IMR-90 (cell line): ENCODE results near the gene ANLN. TPM values are rescaled to one million over a fixed set of nuclear protein-coding genes. Genes with fewer than 3 reads are reported as not detected.

Source experiments
- ATAC-seq: fragments of 200-7000 bp; cut with Tn5 transposase; 2 replicates; pipeline ENCODE4 v1.9.1; 2020; ENCODE audit warnings: low read depth, mild to moderate bottlenecking, moderate library complexity
- BruUV-seq: library from RNA; stranded (reverse); fragments of 400-500 nt; replicated peaks from 2 replicates; lab custom pipeline; 2021; lab: Mats Ljungman, UMichigan
- CTCF ChIA-PET: fragments of 300-600 bp; formaldehyde crosslinking; extraction: SDS; loops from one replicate; lab custom pipeline; 2021; ENCODE audit warnings: antibody characterized with exemption; lab: Yijun Ruan, JAX
- POLR2A ChIA-PET: fragments of 300-600 bp; sonication (Branson Sonifier 250); formaldehyde crosslinking; loops from one replicate; lab custom pipeline; 2022; ENCODE audit warnings: antibody characterized with exemption; ENCODE audit not compliant: unreplicated experiment; lab: Charles Lee
- DNase-seq: peaks from one replicate; pipeline ENCODE4 v3.0.0; 2013
- H2AFZ ChIP-seq: replicated peaks from 2 replicates; pipeline ENCODE3; 2013; ENCODE audit warnings: low read length, mild to moderate bottlenecking; ENCODE audit not compliant: poor library complexity
- H2AK5ac ChIP-seq: 2 replicates; pipeline ENCODE4 v1.6.1; 2013; ENCODE audit warnings: low read depth, low read length, inconsistent platforms
- H2AK9ac ChIP-seq: replicated peaks from 2 replicates; pipeline ENCODE3; 2013; ENCODE audit warnings: mild to moderate bottlenecking, low read depth, low read length, moderate library complexity; ENCODE audit not compliant: poor library complexity
- H2BK120ac ChIP-seq: 2 replicates; pipeline ENCODE4 v1.6.1; 2013; ENCODE audit warnings: low read depth, low read length, inconsistent platforms
- H2BK15ac ChIP-seq: 3 replicates; pipeline ENCODE4 v1.6.1; 2013; ENCODE audit warnings: low read depth, low read length, inconsistent platforms
- H2BK20ac ChIP-seq: 2 replicates; pipeline ENCODE4 v1.6.1; 2013; ENCODE audit warnings: low read depth, mild to moderate bottlenecking, inconsistent platforms, low read length, moderate library complexity
- H2BK5ac ChIP-seq: 2 replicates; pipeline ENCODE4 v1.6.1; 2013; ENCODE audit warnings: mild to moderate bottlenecking, low read depth, low read length, inconsistent platforms; ENCODE audit not compliant: poor library complexity, severe bottlenecking
- H3K14ac ChIP-seq: replicated peaks from 2 replicates; pipeline ENCODE4 v1.6.1; 2013; ENCODE audit warnings: low read depth, low read length, inconsistent platforms
- H3K18ac ChIP-seq: 2 replicates; pipeline ENCODE4 v1.6.1; 2013; ENCODE audit warnings: low read depth, low read length, control low read depth
- H3K23ac ChIP-seq: 2 replicates; pipeline ENCODE4 v1.6.1; 2013; ENCODE audit warnings: low read depth, low read length, inconsistent platforms
- H3K27ac ChIP-seq: 2 replicates; pipeline ENCODE4 v1.5.1; 2013; ENCODE audit warnings: mild to moderate bottlenecking, control low read depth, low read length; ENCODE audit not compliant: insufficient read depth
- H3K27me3 ChIP-seq: 2 replicates; pipeline ENCODE4 v1.6.1; 2013; ENCODE audit warnings: low read length; ENCODE audit not compliant: control insufficient read depth, insufficient read depth
- H3K36me3 ChIP-seq: 2 replicates; pipeline ENCODE4 v1.6.1; 2013; ENCODE audit warnings: low read length, mixed read lengths; ENCODE audit not compliant: control insufficient read depth, insufficient read depth
- H3K4ac ChIP-seq: 2 replicates; pipeline ENCODE4 v1.6.1; 2013; ENCODE audit warnings: low read depth, low read length, inconsistent platforms
- H3K4me1 ChIP-seq: 2 replicates; pipeline ENCODE4 v1.6.1; 2013; ENCODE audit warnings: low read length, mixed read lengths; ENCODE audit not compliant: control insufficient read depth, insufficient read depth
- H3K4me2 ChIP-seq: 2 replicates; pipeline ENCODE4 v1.6.1; 2013; ENCODE audit warnings: low read depth, mild to moderate bottlenecking, control low read depth, low read length, moderate library complexity
- H3K4me3 ChIP-seq: 2 replicates; pipeline ENCODE4 v1.5.1; 2013; ENCODE audit warnings: low read depth, mild to moderate bottlenecking, control low read depth, low read length, moderate library complexity; ENCODE audit not compliant: insufficient read depth
- H3K56ac ChIP-seq: 2 replicates; pipeline ENCODE4 v1.6.1; 2013; ENCODE audit warnings: low read length, inconsistent platforms; ENCODE audit not compliant: insufficient read depth; ENCODE audit errors: extremely low read depth
- H3K79me1 ChIP-seq, 2 experiments: 2 replicates each; pipeline ENCODE4 v1.6.1; 2013; ENCODE audit warnings: low read length in 2 of 2, inconsistent platforms in 1 of 2, low read depth in 1 of 2
- H3K9ac ChIP-seq: 2 replicates; pipeline ENCODE4 v1.6.1; 2013; ENCODE audit warnings: low read depth, low read length, control low read depth
- H3K9me1 ChIP-seq: 2 replicates; pipeline ENCODE4 v1.6.1; 2013; ENCODE audit warnings: low read length, inconsistent platforms; ENCODE audit not compliant: insufficient read depth
- H3K9me3 ChIP-seq: 2 replicates; pipeline ENCODE4 v1.6.1; 2013; ENCODE audit warnings: low read length; ENCODE audit not compliant: control insufficient read depth, insufficient read depth
- H4K20me1 ChIP-seq: 2 replicates; pipeline ENCODE4 v1.6.1; 2013; ENCODE audit warnings: low read length, inconsistent platforms; ENCODE audit not compliant: insufficient read depth
- H4K5ac ChIP-seq: 2 replicates; pipeline ENCODE4 v1.6.1; 2013; ENCODE audit warnings: mild to moderate bottlenecking, low read depth, low read length, control low read depth
- H4K8ac ChIP-seq, 2 experiments: 2 replicates each; pipeline ENCODE4 v1.6.1; 2013; ENCODE audit warnings: low read depth in 2 of 2, low read length in 2 of 2, control low read depth in 1 of 2, inconsistent platforms in 1 of 2
- H4K91ac ChIP-seq: 2 replicates; pipeline ENCODE4 v1.6.1; 2013; ENCODE audit warnings: low read depth, low read length, inconsistent platforms; ENCODE audit not compliant: insufficient read depth
- BHLHE40 ChIP-seq: fragments of 150-350 bp; IDR thresholded peaks from 2 replicates; pipeline ENCODE4 v1.6.1; 2016; ENCODE audit warnings: mild to moderate bottlenecking, low read depth, low read length
- CEBPB ChIP-seq: IDR thresholded peaks from 2 replicates; pipeline ENCODE4 v1.6.1; 2012; ENCODE audit warnings: low read depth, low read length, improper control_type of control experiment
- CHD1 ChIP-seq: IDR thresholded peaks from 2 replicates; pipeline ENCODE4 v1.6.1; 2012; ENCODE audit warnings: low read depth, low read length, improper control_type of control experiment
- FOS ChIP-seq: fragments of 150-350 bp; IDR thresholded peaks from 2 replicates; pipeline ENCODE4 v1.6.1; 2016; ENCODE audit warnings: low read depth, low read length
- MAFK ChIP-seq: IDR thresholded peaks from 2 replicates; pipeline ENCODE4 v1.6.1; 2012; ENCODE audit warnings: low read depth, low read length, improper control_type of control experiment
- MAZ ChIP-seq: IDR thresholded peaks from 2 replicates; pipeline ENCODE4 v1.6.1; 2012; ENCODE audit warnings: low read depth, mild to moderate bottlenecking, low read length, improper control_type of control experiment, moderate library complexity, borderline replicate concordance
- MXI1 ChIP-seq: IDR thresholded peaks from 2 replicates; pipeline ENCODE4 v1.6.1; 2012; ENCODE audit warnings: low read depth, mild to moderate bottlenecking, low read length, moderate library complexity, borderline replicate concordance
- POLR2A ChIP-seq: IDR thresholded peaks from 2 replicates; pipeline ENCODE4 v1.6.1; 2012; ENCODE audit warnings: mild to moderate bottlenecking, low read depth, low read length
- RAD21 ChIP-seq: IDR thresholded peaks from 2 replicates; pipeline ENCODE4 v1.6.1; 2012; ENCODE audit warnings: low read length, improper control_type of control experiment
- RCOR1 ChIP-seq: IDR thresholded peaks from 2 replicates; pipeline ENCODE4 v1.6.1; 2012; ENCODE audit warnings: mild to moderate bottlenecking, low read length, improper control_type of control experiment; ENCODE audit not compliant: insufficient replicate concordance
- RFX5 ChIP-seq: IDR thresholded peaks from 2 replicates; pipeline ENCODE4 v1.8.0; 2012; ENCODE audit warnings: low read depth, mild to moderate bottlenecking, low read length, moderate library complexity
- WGBS, 2 experiments: methylation state at CpG; one replicate each; pipeline versions ENCODE4 v1.1.5 to v1.1.7; 2013; ENCODE audit warnings: missing lambda C conversion rate in 2 of 2; ENCODE audit not compliant: insufficient read length in 1 of 2; ENCODE audit errors: extremely low coverage in 2 of 2; 5-methylcytosine and 5-hydroxymethylcytosine counted together
- dilution Hi-C: fragments of 300-500 bp; cut with HindIII; formaldehyde crosslinking; loops from one replicate; pipeline ENCODE4 v1.14.3; 2018; ENCODE audit warnings: low sequenced_read_pairs; ENCODE audit not compliant: unreplicated experiment
- in situ Hi-C: fragments of 300-500 bp; cut with MboI; formaldehyde crosslinking; loops from 3 replicates; pipeline ENCODE4 v1.14.3; 2019; ENCODE audit warnings: low sequenced_read_pairs, inconsistent platforms, mixed read lengths
- intact Hi-C: fragments of 100-400 bp; cut with micrococcal nuclease; formaldehyde crosslinking; loops from 2 replicates; pipeline ENCODE4 v1.10.0; 2022
- polyA plus RNA-seq, 3 experiments: library from polyadenylated mRNA; depleted of rRNA; stranded (reverse); fragments of >200 nt; gene quantifications; 2 replicates each; pipeline ENCODE4 v1.2.3, GENCODE V29; 2012; ENCODE audit warnings: low replicate concordance in 1 of 3
- total RNA-seq: library from RNA; depleted of rRNA; stranded (reverse); fragments of >200 nt; gene quantifications from 2 replicates; pipeline ENCODE4 v1.2.3, GENCODE V29; 2012
- TF ChIP-seq, protein P1 (sequence below): fragments of 150-350 bp; IDR thresholded peaks from 2 replicates; pipeline ENCODE4 v1.6.1; 2016; ENCODE audit warnings: low read depth, mild to moderate bottlenecking, low read length, moderate library complexity, borderline replicate concordance
- TF ChIP-seq, protein P2 (sequence below): fragments of 150-350 bp; IDR thresholded peaks from 2 replicates; pipeline ENCODE4 v1.6.1; 2017; ENCODE audit warnings: mild to moderate bottlenecking, antibody characterized with exemption, low read length, low read depth
- TF ChIP-seq, protein P3 (sequence below): conservative IDR thresholded peaks from 2 replicates; pipeline ENCODE4 v1.5.1; 2012; ENCODE audit warnings: mild to moderate bottlenecking, low read depth, low read length, improper control_type of control experiment

Gene ANLN
- total and polyA plus RNA-seq, 2 of the 4 experiments (the other 2 are of a cell fraction) = 60.5 to 276 TPM

DNA sequence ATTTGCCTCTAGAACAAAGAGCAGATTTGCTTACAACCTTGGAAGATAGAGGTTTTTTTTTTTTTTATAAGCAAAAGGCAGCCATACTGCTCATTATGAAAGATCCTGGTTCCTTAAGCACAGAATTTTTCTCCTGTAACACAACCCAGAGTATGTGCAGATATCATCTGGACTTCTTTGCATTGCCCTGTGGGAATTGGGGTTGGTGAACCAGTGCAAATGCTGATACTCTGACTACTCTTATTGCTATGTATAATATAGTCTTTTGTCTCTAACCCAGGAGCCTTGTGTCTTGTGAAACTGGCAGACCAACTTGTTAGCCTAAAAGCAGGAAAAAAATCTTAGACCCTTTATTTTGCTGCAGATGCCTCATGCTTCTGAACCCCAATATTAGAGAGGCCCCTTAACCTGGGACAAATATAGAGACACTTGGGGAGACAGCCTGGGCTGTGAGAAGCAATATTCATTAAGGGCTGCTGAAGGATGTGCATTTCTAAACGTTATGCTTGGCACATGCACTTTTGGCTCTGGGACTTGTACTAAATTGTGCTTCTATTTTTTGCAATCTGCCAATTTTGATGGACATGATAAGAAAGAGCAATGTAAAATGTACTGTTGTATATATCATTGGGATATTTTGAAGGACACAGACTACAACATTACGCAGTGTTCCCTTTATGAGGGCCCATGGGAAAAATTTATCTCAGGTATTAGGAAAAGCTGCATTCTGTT is 78.9 kb downstream of the ANLN start:
- H2AK5ac ChIP-seq = no peak overlapping the region
- in situ Hi-C loops = no loop called here
- H2AFZ ChIP-seq = no peak overlapping the region
- H2AK9ac ChIP-seq = no peak overlapping the region
- no peak overlapping the region for H3K4me2 ChIP-seq
- H3K79me1 ChIP-seq = no peaks in the 10 kb centered on the region
- H3K9ac ChIP-seq = no peak overlapping the region
- no peak overlapping the region for H2BK5ac ChIP-seq
- no peak overlapping the region for H4K5ac ChIP-seq
- intact Hi-C loops = no loop called here
- no peak overlapping the region for H3K27ac ChIP-seq
- 0% methylated on average over 1 of the region's 2 CpGs; no CpG with 5 or more reads in 1 of the 2 experiments for WGBS, 2 experiments
- H3K9me3 ChIP-seq = no peaks in the 10 kb centered on the region
- H3K4me1 ChIP-seq = no peaks in the 10 kb centered on the region
- peaks cover 5% of the 10 kb centered on the region; the same call in 1 of the 2 replicates for H3K27me3 ChIP-seq
- CTCF ChIA-PET = no interaction called here
- H4K8ac ChIP-seq = no peak overlapping the region
- DNase-seq = no peak
- no peaks in the 10 kb centered on the region for H3K9me1 ChIP-seq
- BruUV-seq = no TSS peak
- H3K4me3 ChIP-seq = no peak overlapping the region
- POLR2A ChIA-PET = no interaction called here
- H3K14ac ChIP-seq = no peak overlapping the region
- H2BK20ac ChIP-seq = no peak overlapping the region
- no peak for TF ChIP-seq RCOR1
- TF ChIP-seq, protein P1, sequence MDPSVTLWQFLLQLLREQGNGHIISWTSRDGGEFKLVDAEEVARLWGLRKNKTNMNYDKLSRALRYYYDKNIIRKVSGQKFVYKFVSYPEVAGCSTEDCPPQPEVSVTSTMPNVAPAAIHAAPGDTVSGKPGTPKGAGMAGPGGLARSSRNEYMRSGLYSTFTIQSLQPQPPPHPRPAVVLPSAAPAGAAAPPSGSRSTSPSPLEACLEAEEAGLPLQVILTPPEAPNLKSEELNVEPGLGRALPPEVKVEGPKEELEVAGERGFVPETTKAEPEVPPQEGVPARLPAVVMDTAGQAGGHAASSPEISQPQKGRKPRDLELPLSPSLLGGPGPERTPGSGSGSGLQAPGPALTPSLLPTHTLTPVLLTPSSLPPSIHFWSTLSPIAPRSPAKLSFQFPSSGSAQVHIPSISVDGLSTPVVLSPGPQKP = no peak
- TF ChIP-seq CEBPB = no peak
- TF ChIP-seq MAZ = no peak
- TF ChIP-seq FOS = no peak
- TF ChIP-seq, protein P2, sequence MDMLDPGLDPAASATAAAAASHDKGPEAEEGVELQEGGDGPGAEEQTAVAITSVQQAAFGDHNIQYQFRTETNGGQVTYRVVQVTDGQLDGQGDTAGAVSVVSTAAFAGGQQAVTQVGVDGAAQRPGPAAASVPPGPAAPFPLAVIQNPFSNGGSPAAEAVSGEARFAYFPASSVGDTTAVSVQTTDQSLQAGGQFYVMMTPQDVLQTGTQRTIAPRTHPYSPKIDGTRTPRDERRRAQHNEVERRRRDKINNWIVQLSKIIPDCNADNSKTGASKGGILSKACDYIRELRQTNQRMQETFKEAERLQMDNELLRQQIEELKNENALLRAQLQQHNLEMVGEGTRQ = no peak
- TF ChIP-seq BHLHE40 = no peak
- TF ChIP-seq CHD1 = no peak
- no peak for TF ChIP-seq RFX5
- no peak for TF ChIP-seq MAFK
- TF ChIP-seq POLR2A = no peak
- TF ChIP-seq, protein P3, sequence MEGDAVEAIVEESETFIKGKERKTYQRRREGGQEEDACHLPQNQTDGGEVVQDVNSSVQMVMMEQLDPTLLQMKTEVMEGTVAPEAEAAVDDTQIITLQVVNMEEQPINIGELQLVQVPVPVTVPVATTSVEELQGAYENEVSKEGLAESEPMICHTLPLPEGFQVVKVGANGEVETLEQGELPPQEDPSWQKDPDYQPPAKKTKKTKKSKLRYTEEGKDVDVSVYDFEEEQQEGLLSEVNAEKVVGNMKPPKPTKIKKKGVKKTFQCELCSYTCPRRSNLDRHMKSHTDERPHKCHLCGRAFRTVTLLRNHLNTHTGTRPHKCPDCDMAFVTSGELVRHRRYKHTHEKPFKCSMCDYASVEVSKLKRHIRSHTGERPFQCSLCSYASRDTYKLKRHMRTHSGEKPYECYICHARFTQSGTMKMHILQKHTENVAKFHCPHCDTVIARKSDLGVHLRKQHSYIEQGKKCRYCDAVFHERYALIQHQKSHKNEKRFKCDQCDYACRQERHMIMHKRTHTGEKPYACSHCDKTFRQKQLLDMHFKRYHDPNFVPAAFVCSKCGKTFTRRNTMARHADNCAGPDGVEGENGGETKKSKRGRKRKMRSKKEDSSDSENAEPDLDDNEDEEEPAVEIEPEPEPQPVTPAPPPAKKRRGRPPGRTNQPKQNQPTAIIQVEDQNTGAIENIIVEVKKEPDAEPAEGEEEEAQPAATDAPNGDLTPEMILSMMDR = no peak
- TF ChIP-seq RAD21 = no peak
- no peak for TF ChIP-seq MXI1
- no peak overlapping the region for H4K91ac ChIP-seq
- H4K20me1 ChIP-seq = no peaks in the 10 kb centered on the region
- no peak overlapping the region for H3K23ac ChIP-seq
- H3K4ac ChIP-seq = no peak overlapping the region
- dilution Hi-C loops = no loop called here
- ATAC-seq = no peak
- no peak overlapping the region for H3K18ac ChIP-seq
- no peaks in the 10 kb centered on the region for H3K36me3 ChIP-seq
- H2BK15ac ChIP-seq = no peak overlapping the region
- no peak overlapping the region for H2BK120ac ChIP-seq
- no peak overlapping the region for H3K56ac ChIP-seq
